NB4 (cell line): ENCODE data around the gene HLA-E.

Experiments
- POLR2A ChIP-seq: IDR thresholded peaks from 2 replicates; pipeline ENCODE4 v1.6.1; 2011; ENCODE audit warnings: mild to moderate bottlenecking; ENCODE audit not compliant: insufficient read length; ENCODE audit errors: extremely low read depth
- TF ChIP-seq, protein P1 (sequence below): IDR thresholded peaks from one replicate; pipeline ENCODE4 v1.5.1; 2012; ENCODE audit warnings: low read depth, low read length

DNA sequence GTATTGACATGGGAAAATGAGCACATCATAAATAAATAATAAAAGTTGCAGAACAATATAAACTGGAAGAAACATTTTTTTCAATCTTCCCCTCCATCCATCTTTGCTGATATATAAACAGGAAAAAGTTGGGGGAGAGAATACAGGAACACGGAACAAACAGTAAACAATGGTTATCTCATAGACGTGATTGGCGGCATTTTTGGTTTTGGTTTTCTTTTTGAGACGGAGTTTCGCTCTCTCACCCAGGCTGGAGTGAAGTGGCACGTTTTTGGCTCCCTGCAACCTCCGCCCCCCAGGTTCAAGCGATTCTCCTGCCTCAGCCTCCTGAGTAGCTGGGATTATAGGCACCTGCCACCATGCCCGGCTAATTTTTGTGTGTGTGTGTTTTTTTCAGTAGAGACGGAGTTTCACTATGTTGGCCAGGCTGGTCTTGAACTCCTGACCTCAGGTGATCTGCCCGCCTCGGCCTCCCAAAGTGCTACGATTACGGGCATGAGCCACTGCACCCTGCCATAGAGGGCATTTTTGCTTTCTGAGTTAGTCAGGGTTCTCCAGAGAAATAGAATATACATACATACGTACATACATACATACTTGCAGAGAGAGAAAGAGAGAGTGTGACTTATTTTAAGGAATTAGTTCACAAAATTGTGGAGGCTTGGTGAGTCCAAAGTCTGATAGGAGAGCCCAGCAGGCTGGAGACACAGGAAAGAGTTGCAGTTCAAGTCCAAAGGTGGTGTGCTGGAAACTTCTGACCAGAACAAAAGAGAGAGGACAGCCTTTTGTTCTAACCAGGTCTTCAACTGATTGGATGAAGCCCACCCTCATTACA is 44.4 kb downstream of the HLA-E start:
- TF ChIP-seq, protein P1, sequence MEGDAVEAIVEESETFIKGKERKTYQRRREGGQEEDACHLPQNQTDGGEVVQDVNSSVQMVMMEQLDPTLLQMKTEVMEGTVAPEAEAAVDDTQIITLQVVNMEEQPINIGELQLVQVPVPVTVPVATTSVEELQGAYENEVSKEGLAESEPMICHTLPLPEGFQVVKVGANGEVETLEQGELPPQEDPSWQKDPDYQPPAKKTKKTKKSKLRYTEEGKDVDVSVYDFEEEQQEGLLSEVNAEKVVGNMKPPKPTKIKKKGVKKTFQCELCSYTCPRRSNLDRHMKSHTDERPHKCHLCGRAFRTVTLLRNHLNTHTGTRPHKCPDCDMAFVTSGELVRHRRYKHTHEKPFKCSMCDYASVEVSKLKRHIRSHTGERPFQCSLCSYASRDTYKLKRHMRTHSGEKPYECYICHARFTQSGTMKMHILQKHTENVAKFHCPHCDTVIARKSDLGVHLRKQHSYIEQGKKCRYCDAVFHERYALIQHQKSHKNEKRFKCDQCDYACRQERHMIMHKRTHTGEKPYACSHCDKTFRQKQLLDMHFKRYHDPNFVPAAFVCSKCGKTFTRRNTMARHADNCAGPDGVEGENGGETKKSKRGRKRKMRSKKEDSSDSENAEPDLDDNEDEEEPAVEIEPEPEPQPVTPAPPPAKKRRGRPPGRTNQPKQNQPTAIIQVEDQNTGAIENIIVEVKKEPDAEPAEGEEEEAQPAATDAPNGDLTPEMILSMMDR: no peak
- no peak for TF ChIP-seq POLR2A
